ENCODE data around the gene ECEL1.
A peak's percentile ranks its signal among the peaks of the same experiment; 100 is the strongest.

GRCh38 chr2:232521959-232522622 lies 34.5 kb upstream of the ECEL1 start:
- TF ChIP-seq NFYB (CRISPR knock-in tag; conservative IDR thresholded peaks at IDR 0.05; ENCODE audit: low read depth) (no peak), E2F4 (CRISPR knock-in tag; IDR thresholded peaks at IDR 0.05; ENCODE audit: borderline replicate concordance, low read depth) (no peak), ESRRA (CRISPR knock-in tag; IDR thresholded peaks at IDR 0.05; ENCODE audit: borderline replicate concordance) (no peak), STAT6 (CRISPR knock-in tag; conservative IDR thresholded peaks at IDR 0.05; ENCODE audit: low read depth) (no peak), ZNF121 (CRISPR knock-in tag; IDR thresholded peaks at IDR 0.05) (no peak), ARID4B (CRISPR knock-in tag; IDR thresholded peaks at IDR 0.05; ENCODE audit: borderline replicate concordance) (no peak), TCF7 (CRISPR knock-in tag; IDR thresholded peaks at IDR 0.05; ENCODE audit: low read depth) (no peak), MAX (CRISPR knock-in tag; IDR thresholded peaks at IDR 0.05) (no peak), ATF3 (CRISPR knock-in tag; conservative IDR thresholded peaks at IDR 0.05) (no peak), NR1H2 (CRISPR knock-in tag; IDR thresholded peaks at IDR 0.05) (no peak), TP53 (CRISPR knock-in tag; IDR thresholded peaks at IDR 0.05) (no peak), SP1 (CRISPR knock-in tag; conservative IDR thresholded peaks at IDR 0.05) (no peak), USF1 (CRISPR knock-in tag; IDR thresholded peaks at IDR 0.05) (no peak)
- TF ChIP-seq, protein P1, sequence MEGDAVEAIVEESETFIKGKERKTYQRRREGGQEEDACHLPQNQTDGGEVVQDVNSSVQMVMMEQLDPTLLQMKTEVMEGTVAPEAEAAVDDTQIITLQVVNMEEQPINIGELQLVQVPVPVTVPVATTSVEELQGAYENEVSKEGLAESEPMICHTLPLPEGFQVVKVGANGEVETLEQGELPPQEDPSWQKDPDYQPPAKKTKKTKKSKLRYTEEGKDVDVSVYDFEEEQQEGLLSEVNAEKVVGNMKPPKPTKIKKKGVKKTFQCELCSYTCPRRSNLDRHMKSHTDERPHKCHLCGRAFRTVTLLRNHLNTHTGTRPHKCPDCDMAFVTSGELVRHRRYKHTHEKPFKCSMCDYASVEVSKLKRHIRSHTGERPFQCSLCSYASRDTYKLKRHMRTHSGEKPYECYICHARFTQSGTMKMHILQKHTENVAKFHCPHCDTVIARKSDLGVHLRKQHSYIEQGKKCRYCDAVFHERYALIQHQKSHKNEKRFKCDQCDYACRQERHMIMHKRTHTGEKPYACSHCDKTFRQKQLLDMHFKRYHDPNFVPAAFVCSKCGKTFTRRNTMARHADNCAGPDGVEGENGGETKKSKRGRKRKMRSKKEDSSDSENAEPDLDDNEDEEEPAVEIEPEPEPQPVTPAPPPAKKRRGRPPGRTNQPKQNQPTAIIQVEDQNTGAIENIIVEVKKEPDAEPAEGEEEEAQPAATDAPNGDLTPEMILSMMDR (IDR thresholded peaks at IDR 0.05), result peak; percentile 96
